HG03139 (cell line): ENCODE results near the gene HTR3E.
"Not testable (repeated sequence)": the region's sequence is repeated elsewhere in the genome, so short reads cannot be mapped to it uniquely, and the experiment has no call there.

Experiments used
- ATAC-seq: cut with Tn5 transposase; IDR thresholded peaks from one replicate; pipeline ENCODE4 v1.9.1; 2021; ENCODE audit not compliant: unreplicated experiment

Gene HTR3E

GRCh38 chr3:184096811-184097383 lies at the start of gene HTR3E:
TSS of gene HTR3E (plus strand) at chr3:184097064. CDS start at chr3:184097530, 466 bp downstream.
- ATAC-seq = no peak

GRCh38 chr3:184050217-184050847 lies 46.5 kb upstream of the HTR3E start:
- ATAC-seq = no peak

- ATAC-seq = no peak
Measured at GRCh38 chr3:184052767-184053166, 44.1 kb upstream of the HTR3E start, which contains the start of gene HTR3C. TSS of gene HTR3C (plus strand) at chr3:184053047. CDS start at chr3:184053081, 34 bp downstream.

- no peak for ATAC-seq
Measured at GRCh38 chr3:184058029-184058428, 38.8 kb upstream of the HTR3E start.

- no peak for ATAC-seq
Measured at GRCh38 chr3:184059424-184059823, 37.4 kb upstream of the HTR3E start.

- no peak for ATAC-seq
Measured at GRCh38 chr3:184062637-184063036, 34.2 kb upstream of the HTR3E start.

GRCh38 chr3:184066211-184066610 lies 30.7 kb upstream of the HTR3E start:
- ATAC-seq = no peak

GRCh38 chr3:184067573-184068055 lies 29.2 kb upstream of the HTR3E start:
- no peak for ATAC-seq

- ATAC-seq = no peak
Measured at GRCh38 chr3:184068344-184068743, 28.5 kb upstream of the HTR3E start.

GRCh38 chr3:184071142-184071541 lies 25.7 kb upstream of the HTR3E start:
- ATAC-seq = not testable (repeated sequence)

GRCh38 chr3:184073621-184074020 lies 23.2 kb upstream of the HTR3E start:
- ATAC-seq = no peak

GRCh38 chr3:184075901-184076300 lies 21.0 kb upstream of the HTR3E start:
- ATAC-seq = no peak

- no peak for ATAC-seq
Measured at GRCh38 chr3:184077881-184078280, 19.0 kb upstream of the HTR3E start.

- ATAC-seq = no peak
Measured at GRCh38 chr3:184078851-184079250, 18.0 kb upstream of the HTR3E start.

- no peak for ATAC-seq
Measured at GRCh38 chr3:184081116-184081830, 15.6 kb upstream of the HTR3E start.

GRCh38 chr3:184082034-184082433 lies 14.8 kb upstream of the HTR3E start:
- no peak for ATAC-seq

GRCh38 chr3:184082465-184082864 lies 14.4 kb upstream of the HTR3E start:
- no peak for ATAC-seq

- no peak for ATAC-seq
Measured at GRCh38 chr3:184085389-184085852, 11.4 kb upstream of the HTR3E start.

GRCh38 chr3:184092199-184092598 lies 4.7 kb upstream of the HTR3E start:
- ATAC-seq = no peak

- ATAC-seq = no peak
Measured at GRCh38 chr3:184097556-184097955, 692 bp downstream of the HTR3E start.

- ATAC-seq = no peak
Measured at GRCh38 chr3:184099806-184100686, 3.2 kb downstream of the HTR3E start.
